HEK293T (cell line): ENCODE data around the gene RNF6.

Experiments used
- ARNT ChIP-seq: fragments of 450-650 bp; IDR thresholded peaks from 2 replicates; pipeline ENCODE4 v1.6.1; 2017; ENCODE audit warnings: mild to moderate bottlenecking
- FOXM1 ChIP-seq: fragments of 450-650 bp; IDR thresholded peaks from 2 replicates; pipeline ENCODE4 v1.6.1; 2017; ENCODE audit warnings: mild to moderate bottlenecking, borderline replicate concordance
- SUZ12 ChIP-seq: fragments of 450-650 bp; IDR thresholded peaks from 2 replicates; pipeline ENCODE4 v1.6.1; 2016; ENCODE audit warnings: mild to moderate bottlenecking
- TARDBP ChIP-seq: fragments of 450-650 bp; IDR thresholded peaks from 2 replicates; pipeline ENCODE4 v1.6.1; 2016
- TF ChIP-seq, protein P1 (sequence below): fragments of 450-650 bp; IDR thresholded peaks from 2 replicates; pipeline ENCODE4 v1.6.1; 2016

DNA sequence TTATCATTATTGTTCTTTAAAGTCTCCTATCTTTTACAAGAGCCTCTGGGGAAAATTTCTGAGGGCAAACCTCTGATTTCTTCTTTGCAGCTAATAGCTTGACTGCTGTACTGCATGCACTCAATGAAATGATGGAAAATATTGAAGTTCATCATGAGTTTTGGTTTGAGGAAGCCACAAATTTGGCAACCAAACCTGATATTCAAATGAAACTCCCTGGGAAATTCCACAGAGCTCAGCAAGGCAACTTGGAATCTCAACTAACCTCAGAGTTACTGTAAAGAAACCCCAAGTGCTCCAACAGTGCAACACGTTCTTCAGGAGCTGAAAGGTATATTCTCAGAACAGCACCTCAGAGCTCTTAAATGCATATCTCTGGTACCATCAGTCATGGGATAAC lies 14.2 kb upstream of the RNF6 start:
- no peak for TF ChIP-seq TARDBP
- no peak for TF ChIP-seq FOXM1
- no peak for TF ChIP-seq SUZ12
- no peak for TF ChIP-seq ARNT
- TF ChIP-seq, protein P1, sequence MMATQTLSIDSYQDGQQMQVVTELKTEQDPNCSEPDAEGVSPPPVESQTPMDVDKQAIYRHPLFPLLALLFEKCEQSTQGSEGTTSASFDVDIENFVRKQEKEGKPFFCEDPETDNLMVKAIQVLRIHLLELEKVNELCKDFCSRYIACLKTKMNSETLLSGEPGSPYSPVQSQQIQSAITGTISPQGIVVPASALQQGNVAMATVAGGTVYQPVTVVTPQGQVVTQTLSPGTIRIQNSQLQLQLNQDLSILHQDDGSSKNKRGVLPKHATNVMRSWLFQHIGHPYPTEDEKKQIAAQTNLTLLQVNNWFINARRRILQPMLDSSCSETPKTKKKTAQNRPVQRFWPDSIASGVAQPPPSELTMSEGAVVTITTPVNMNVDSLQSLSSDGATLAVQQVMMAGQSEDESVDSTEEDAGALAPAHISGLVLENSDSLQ: no peak
